GM12891 (cell line): ENCODE results near the gene FOXL2NB.

Experiments
- DNase-seq: peaks from one replicate; pipeline ENCODE4 v3.0.0; 2011; ENCODE audit warnings: low spot score; ENCODE audit not compliant: insufficient read length
- FAIRE-seq: peaks from 2 replicates; lab custom pipeline; 2011; peaks lifted over from hg19 to GRCh38; lab: Jason Lieb, UNC
- PAX5 ChIP-seq: IDR thresholded peaks from 2 replicates; pipeline ENCODE4 v1.6.1; 2011; ENCODE audit warnings: low read length, moderate library complexity, mild to moderate bottlenecking; ENCODE audit not compliant: insufficient read depth, severe bottlenecking
- POLR2A ChIP-seq: IDR thresholded peaks from 2 replicates; pipeline ENCODE4 v1.6.1; 2011; ENCODE audit warnings: low read depth, low read length, control low read depth
- POLR2AphosphoS5 ChIP-seq: IDR thresholded peaks from 2 replicates; pipeline ENCODE4 v1.6.1; 2011; ENCODE audit warnings: low read depth, low read length, control low read depth
- POU2F2 ChIP-seq: IDR thresholded peaks from 2 replicates; pipeline ENCODE4 v1.6.1; 2011; ENCODE audit warnings: low read depth, mild to moderate bottlenecking, control low read depth, low read length, moderate library complexity
- SPI1 ChIP-seq: IDR thresholded peaks from 2 replicates; pipeline ENCODE4 v1.6.1; 2011; ENCODE audit warnings: low read depth, low read length, control low read depth
- TAF1 ChIP-seq: IDR thresholded peaks from 2 replicates; pipeline ENCODE4 v1.6.1; 2011; ENCODE audit warnings: low read depth, low read length, control low read depth

FOXL2NB gene

DNA sequence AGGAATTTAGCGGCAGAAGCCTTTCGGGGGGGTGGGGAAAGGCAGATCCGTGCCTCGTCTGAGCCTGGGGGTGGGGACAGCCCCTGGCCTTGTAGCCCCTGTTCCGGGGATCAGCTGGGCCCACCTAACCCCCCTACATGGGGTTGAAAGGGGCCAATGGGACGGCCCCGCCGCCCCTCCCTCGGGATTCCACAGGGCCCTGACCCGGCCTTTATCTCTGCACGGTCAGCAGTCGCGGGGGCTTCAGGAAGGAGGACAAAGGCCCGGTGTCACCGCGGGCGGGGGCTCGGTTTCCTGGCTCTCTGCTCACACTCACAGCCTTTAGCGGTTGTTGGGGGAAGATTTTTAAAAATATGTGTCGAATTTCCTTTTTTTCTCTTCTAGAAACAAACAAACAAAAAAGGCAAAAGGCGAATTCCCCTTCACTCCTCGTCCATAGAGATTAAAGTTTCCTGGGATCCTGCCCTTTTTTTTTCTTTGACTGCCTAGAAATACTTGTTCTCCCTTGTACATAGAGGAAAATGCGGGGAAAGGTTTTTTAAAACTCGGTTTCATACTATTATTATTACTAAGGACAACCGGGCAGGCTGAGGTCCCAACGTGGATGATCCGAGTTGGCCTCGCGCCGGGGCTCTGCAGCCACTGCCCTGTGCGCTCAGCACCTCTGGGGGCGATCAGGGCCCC is 8.0 kb upstream of the FOXL2NB start:
- no peak for DNase-seq
- FAIRE-seq: no peak
- TF ChIP-seq POLR2AphosphoS5: no peak
- TF ChIP-seq PAX5: no peak
- TF ChIP-seq POU2F2: no peak
- TF ChIP-seq TAF1: no peak
- TF ChIP-seq SPI1: no peak
- no peak for TF ChIP-seq POLR2A

GRCh38 chr3:138939561-138940241 is 7.3 kb upstream of the FOXL2NB start:
- TF ChIP-seq PAX5 (no peak), POLR2AphosphoS5 (no peak), TAF1 (no peak), POU2F2 (no peak), POLR2A (no peak), SPI1 (no peak)
- no peak for FAIRE-seq
- DNase-seq: no peak

DNA sequence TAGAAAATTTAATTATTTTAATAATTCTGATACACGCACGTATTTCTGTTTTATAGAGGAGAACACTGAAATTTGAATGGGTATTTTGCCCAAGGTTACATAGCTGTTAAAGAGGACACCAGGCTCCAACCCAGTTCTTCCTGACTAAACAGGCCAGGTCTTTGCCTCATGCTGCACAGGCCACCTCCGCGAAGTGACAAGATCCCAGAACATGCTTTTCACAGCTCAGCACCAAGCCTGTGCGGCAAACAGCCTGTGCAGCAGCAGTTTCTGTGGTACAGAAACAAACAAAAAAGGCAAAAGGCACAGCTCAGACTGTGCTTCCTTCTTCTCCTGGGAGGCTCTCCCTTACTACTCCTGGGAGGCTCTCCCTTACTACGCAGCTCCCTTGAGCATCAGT is 6.6 kb upstream of the FOXL2NB start:
- TF ChIP-seq SPI1: no peak
- no peak for TF ChIP-seq TAF1
- no peak for TF ChIP-seq POLR2A
- TF ChIP-seq POLR2AphosphoS5: no peak
- no peak for TF ChIP-seq PAX5
- TF ChIP-seq POU2F2: no peak
- FAIRE-seq: no peak
- no peak for DNase-seq

DNA sequence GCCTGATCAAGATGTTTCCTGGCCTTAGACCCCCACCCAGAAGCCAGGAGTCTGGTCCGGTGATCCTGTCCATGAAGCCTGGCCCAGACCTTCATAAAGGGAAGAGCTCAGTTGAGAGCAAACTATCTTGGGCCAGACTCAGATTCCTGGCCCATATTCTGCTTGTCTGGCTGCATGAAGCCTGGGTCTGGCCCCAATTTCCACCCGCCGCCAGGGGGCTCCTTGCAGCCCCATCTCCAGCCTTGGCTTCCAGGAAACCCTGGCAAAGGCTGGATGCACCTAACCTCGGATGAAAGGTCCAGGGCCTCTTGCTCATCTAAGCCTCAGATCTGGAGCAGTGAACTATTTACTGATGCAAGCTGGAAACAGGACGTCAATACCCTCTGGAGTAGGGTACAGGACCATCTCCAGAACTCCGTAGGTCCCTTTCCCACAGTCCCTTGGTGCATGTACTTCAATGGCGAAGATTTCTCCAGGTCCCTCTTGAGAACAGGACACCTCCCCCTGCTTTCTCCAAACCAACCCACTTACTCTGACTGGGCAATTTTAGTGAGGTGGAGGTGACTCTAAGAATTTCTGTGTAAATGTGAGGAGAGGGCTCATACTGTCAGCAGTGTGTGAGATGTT is 5.6 kb upstream of the FOXL2NB start:
- DNase-seq (no peak), FAIRE-seq (no peak)
- TF ChIP-seq POLR2AphosphoS5: no peak
- TF ChIP-seq PAX5: no peak
- TF ChIP-seq TAF1: no peak
- TF ChIP-seq SPI1: no peak
- no peak for TF ChIP-seq POU2F2
- TF ChIP-seq POLR2A: no peak

DNA sequence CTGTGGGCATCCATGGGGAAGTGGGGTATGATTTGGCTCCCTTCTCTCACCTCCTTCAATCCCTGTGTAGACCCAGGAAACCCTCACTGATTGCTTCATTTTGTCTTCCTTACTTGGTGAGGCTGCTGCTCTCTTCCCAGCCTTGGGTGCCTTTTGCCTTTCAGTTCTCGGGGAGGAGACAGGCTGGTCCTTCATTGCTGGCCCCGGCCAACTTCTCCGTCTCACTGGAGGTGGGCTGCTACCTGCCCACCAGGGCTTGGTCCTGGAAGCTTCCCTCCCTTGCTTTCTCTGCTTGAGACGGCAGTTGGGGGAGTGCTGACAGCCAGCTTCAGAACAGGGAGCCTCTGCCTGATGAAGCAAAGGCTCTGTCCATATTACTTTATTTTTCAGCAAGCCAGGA is 4.7 kb upstream of the FOXL2NB start:
- FAIRE-seq: no peak
- TF ChIP-seq SPI1: no peak
- DNase-seq: no peak

DNA sequence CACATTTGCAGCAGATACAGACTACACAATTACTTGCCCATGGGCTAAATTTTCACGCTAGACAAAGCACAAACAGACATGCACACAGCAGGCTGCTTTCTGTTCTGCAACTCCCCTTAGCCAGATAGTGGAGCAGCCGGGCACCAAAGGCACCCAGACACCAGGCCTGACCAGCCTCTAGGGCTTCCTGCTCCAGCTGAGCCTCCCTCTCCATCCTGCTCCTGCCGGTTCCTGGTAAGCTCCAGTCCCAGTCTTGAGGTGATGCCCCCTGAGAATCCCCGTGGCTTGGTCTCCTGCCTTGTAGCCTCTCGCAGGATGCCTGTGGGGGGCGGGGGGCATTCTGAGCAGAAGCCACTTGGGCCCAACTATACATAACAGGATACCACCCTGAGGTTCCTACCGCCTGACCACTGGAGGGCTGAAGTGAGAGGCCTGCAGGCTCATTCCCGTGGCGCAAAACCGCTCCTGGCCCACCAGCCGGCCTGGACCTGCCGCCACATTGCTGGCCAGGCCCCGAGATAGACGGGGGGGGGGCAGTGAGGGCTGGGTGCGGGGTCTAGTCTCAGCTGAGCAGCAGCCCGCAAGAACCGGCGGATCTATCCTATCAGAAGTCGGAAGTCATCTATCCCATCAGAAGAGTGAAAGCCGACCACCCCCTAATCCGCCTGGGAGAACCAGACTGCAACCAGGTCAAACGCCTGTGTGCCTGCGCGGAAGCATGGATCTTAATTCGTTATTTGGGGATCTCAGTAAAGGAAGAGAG is 4.0 kb upstream of the FOXL2NB start:
- FAIRE-seq (no peak), DNase-seq (no peak)
- no peak for TF ChIP-seq SPI1
- TF ChIP-seq POU2F2: no peak
- no peak for TF ChIP-seq POLR2AphosphoS5

DNA sequence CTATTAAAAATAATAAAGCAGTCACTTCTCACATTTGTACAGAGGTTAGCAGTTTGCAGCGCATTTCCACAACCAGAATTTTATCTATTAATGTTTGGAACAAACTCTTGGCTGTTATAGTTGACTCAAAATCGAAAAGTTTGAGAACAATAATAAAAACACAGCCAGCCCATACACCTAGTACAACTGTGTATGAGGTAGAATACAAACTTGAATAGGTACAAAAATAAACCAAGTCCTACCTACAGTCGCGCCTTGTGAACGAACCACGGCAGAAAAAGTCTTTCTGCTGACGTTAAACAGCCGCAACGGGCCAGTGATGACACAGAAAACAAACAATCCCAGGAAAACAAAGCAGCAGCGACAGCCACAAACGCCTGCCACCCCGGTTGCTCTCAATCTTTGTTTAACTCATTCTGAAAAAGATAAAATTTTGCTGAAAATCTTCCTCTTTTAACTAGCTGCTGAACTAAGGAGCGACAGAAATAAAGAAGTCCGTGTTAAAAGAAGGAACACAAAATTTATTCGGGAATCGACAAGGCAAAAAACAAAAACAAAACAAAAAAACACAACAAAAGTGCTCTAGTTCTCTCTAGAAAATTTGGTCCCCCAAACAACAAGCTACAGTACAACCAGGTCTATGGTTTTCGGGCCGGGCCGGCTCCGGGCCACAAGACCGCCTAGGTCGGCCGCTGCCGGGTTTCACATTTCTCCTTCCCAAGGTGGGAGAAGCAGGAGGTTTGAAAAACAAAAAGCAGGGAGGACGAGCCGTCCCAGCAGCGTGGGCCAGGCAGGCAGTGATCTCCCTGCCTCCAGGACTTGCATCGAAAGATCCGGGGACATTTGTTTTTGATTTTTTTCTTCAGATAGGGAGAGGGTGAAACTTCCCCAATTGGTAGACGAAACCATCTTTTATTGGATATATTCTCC is 3.0 kb upstream of the FOXL2NB start:
- no peak for FAIRE-seq
- no peak for TF ChIP-seq POLR2A
- no peak for TF ChIP-seq POLR2AphosphoS5
- no peak for TF ChIP-seq POU2F2
- TF ChIP-seq PAX5: no peak
- no peak for TF ChIP-seq SPI1
- no peak for DNase-seq

DNA sequence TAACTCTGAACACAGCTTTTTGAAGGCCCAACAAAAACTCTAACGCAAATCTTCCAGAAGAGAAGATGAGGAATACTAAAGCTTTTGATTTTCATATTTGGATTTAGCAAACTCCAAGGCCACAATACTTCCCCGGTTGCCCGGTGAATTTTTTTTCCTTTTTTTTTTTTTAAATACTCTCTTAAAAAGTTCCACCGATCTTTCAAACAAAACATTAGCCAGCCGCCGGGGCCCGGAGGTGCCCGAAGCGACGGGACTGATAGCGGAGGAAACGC is 2.4 kb upstream of the FOXL2NB start:
- FAIRE-seq (no peak), DNase-seq (no peak)
- TF ChIP-seq PAX5 (no peak), POLR2A (no peak), TAF1 (no peak), POLR2AphosphoS5 (no peak), SPI1 (no peak), POU2F2 (no peak)
